ENCODE results near the gene SLC8A3. TPM values are rescaled to one million over a fixed set of nuclear protein-coding genes. Genes with fewer than 3 reads are reported as not detected.

Gene SLC8A3
- total and polyA plus RNA-seq, 8 donors: 0.44 to 24.9 (median 6.6) TPM

DNA sequence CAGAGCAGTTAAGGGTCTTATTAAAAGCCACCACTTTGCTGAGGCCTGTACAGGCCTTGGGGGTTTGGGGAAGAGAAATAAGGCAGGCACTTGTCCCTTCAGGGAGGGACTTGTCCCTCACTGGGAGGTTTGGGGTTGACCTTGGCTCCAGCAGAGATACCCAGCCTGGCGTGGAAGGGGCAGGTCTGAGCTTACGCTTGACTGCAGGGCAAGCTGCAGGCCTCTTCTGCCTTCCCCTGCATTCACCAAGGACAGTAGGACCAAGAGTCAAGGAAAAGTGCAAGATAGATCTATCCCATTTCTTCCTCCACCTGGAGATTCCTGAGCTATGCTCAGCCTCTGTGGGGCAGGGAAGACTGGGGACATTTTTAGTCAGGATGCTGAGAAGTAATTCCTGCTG is 155.2 kb downstream of the SLC8A3 start:
- Histone ChIP-seq H3K4me1 (no peaks in the 10 kb centered on the region), H3K36me3 (no peaks in the 10 kb centered on the region), H3K27me3 (peaks cover 0 to 35% of the 10 kb centered on the region in 2 donors), H3K9me3 (no peaks in the 10 kb centered on the region), H3K27ac (no peak overlapping the region), H3K4me3 (no peak overlapping the region)
- no peak for ATAC-seq
- no peak for TF ChIP-seq CTCF (IDR thresholded peaks at IDR 0.05)
- no peak for DNase-seq
- intact Hi-C loops (cut with DNase I): no loop called here

- no peaks in the 10 kb centered on the region for H3K9me3 ChIP-seq
- H3K4me1 ChIP-seq: no peaks in the 10 kb centered on the region
- intact Hi-C loops (cut with DNase I): no loop called here
- ATAC-seq: no peak
- peaks cover 0 to 35% of the 10 kb centered on the region in 2 donors for H3K27me3 ChIP-seq
- H3K36me3 ChIP-seq: no peaks in the 10 kb centered on the region
- no peak overlapping the region for H3K4me3 ChIP-seq
- no peak overlapping the region for H3K27ac ChIP-seq
- DNase-seq: no peak
- TF ChIP-seq CTCF (IDR thresholded peaks at IDR 0.05): no peak
Observed at GRCh38 chr14:70033116-70033515, 155.6 kb downstream of the SLC8A3 start.

DNA sequence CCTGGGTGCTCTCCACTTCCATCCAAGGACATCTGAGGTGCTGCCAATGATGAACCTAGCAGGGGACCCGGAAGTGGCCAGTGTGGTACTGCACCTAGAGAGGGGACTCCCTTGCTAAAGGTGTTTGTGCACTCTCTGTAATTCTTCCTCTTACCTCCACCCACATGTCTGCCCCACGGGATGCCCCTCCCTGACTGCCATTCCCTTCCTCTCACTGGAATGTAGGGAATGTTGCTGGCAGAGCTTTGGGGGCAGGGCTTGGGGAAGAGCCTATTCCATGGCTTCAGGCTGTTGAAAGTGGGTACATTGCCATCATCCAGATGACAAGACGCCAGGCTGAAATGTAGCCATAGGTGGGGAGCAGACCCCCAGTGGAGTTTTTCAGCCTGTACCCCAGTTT is 156.3 kb downstream of the SLC8A3 start:
- intact Hi-C loops (cut with DNase I): no loop called here
- Histone ChIP-seq H3K4me3 (no peak overlapping the region), H3K36me3 (no peaks in the 10 kb centered on the region), H3K9me3 (no peaks in the 10 kb centered on the region), H3K27ac (no peak overlapping the region), H3K4me1 (no peaks in the 10 kb centered on the region), H3K27me3 (peaks cover 0 to 36% of the 10 kb centered on the region in 2 donors)
- DNase-seq (no peak), ATAC-seq (no peak)
- TF ChIP-seq CTCF (IDR thresholded peaks at IDR 0.05): no peak

GRCh38 chr14:70032016-70032415 is 156.7 kb downstream of the SLC8A3 start:
- Histone ChIP-seq H3K27me3 (peaks cover 0 to 36% of the 10 kb centered on the region in 2 donors), H3K9me3 (no peaks in the 10 kb centered on the region), H3K4me1 (no peaks in the 10 kb centered on the region), H3K36me3 (no peaks in the 10 kb centered on the region), H3K4me3 (no peak overlapping the region), H3K27ac (no peak overlapping the region)
- intact Hi-C loops (cut with DNase I): no loop called here
- TF ChIP-seq CTCF (IDR thresholded peaks at IDR 0.05): no peak
- DNase-seq (no peak), ATAC-seq (no peak)

DNA sequence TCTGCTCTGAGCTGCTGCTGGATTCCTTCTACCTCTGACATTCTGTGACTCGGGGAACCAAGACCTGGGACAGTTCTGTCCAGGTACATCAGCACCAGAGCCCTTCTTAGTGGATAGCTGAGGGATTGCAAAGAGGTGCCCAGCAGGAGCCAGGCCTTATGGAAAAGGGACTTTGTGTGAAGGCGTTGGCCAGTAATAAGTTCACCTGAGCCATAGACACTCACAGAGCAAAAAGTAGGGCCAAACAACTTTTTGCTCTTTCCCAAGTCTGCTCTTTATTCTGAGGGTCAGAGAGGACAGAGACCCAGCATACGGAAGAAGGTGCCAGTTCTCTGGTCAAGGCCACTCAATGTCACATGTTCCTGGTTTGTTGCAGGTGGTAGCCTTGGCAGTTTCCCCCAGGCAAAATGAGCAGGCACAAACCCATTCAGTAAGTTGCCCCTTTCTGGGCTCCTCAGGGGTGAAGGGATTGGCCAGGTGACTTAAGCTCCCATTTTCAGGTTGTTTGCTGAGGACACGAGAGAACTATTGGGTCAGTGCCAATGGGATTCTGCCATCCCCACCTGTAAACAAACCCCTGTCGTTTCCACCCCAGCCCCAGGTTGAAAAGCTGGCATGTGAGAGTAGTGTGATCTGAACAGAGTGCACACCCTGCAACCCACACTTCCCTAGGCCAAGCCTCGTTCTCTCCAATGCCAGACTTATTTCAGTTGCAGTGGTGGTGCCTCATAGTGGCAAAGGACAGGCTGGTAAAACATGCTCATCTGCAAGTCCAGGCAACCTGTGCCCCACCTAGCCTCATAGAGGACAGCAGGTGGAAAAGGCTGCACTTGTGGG is 159.2 kb downstream of the SLC8A3 start:
- Histone ChIP-seq H3K27ac (no peak overlapping the region), H3K4me3 (no peak overlapping the region), H3K4me1 (no peaks in the 10 kb centered on the region), H3K9me3 (no peaks in the 10 kb centered on the region), H3K36me3 (no peaks in the 10 kb centered on the region), H3K27me3 (peaks cover 0 to 31% of the 10 kb centered on the region in 2 donors)
- DNase-seq (no peak), ATAC-seq (no peak)
- intact Hi-C loops (cut with DNase I): loop anchor here (5.0 to 10.0 kb wide), 2 partner anchors 212 to 215 kb away; no protein-coding TSS in a partner anchor
- TF ChIP-seq CTCF (IDR thresholded peaks at IDR 0.05): no peak
